SW 1271 (cell line): ENCODE measurements around the gene EMX1.

Experiments used
- DNase-seq, 2 experiments: peaks; one replicate each; lab custom pipeline; 2025; lab: John Stamatoyannopoulos, UW

EMX1 gene

GRCh38 chr2:72982219-72982618 is 64.9 kb downstream of the EMX1 start:
- DNase-seq: no peak

DNA sequence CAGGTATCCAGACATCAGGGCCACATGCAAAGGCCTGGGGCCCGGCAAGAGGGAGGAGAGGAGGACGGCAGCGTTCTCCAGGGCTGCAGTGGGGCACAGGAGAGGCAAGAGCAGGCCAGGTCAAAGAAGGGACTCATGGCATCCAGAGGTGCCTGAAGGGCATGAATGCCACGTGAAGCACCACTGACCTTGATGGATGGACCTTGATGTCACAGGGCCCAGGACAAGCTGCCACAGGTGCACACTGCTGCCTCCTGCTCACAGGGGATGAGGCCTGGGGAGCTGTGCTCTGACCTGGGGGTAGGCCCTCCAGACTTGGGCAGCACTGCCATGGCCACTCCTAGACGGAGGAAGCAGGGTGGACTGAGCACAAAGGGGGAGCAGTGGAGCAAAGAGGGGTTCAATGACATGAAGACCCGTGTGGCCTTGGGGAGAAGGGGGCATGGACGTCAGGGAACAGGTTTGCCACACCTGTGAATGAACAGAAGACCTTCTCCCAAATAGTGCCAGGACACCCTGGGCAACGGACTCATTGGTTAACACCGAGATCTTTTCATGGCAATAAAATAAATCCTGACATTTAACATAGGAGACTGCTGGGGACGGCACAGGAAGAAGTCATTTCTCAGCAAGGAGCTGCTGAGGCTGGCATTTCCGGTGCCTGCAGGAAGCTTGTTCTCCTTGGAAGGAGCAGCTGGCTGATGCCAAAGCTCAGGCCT is 65.6 kb downstream of the EMX1 start:
- DNase-seq: no peak

GRCh38 chr2:72983500-72984161 is 66.3 kb downstream of the EMX1 start:
- no peak for DNase-seq

DNA sequence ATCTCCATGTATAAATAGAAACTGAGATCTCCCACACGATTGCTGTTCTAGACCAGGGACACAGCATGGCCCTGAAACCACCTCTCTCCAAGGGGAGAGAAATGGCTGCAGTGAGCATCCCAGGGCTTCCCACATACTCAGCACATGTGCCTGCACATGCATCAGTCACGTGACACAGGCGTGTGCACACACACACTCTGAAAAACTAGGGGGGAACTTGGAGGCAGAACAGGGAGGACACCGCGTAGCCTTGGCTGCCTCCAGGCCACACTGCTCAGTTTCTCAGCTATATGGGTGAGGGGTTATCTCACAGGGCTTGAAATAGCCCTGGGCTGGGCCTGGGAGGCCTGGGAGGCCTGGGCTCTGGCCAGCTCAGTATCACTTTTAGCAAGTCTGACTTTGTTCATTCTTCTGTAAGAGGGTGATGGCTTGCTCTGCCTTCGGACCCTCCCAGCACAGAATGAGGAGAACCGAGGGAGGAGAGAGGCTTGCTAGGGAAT is 66.9 kb downstream of the EMX1 start:
- DNase-seq: no peak
